ENCODE data around the gene MYBPC2.

- TF ChIP-seq CTCF (IDR thresholded peaks at IDR 0.05; ENCODE audit: low read length) (no peak), EZH2 (IDR thresholded peaks at IDR 0.05; ENCODE audit: borderline replicate concordance, low read length) (no peak)
These were observed 16.7 kb downstream of the MYBPC2 start for GRCh38 chr19:50449236-50449899.

All from OCI-LY1 (cell line).